ENCODE measurements around the gene SNED1. TPM values are rescaled to one million over a fixed set of nuclear protein-coding genes. Genes with fewer than 3 reads are reported as not detected.
"Not testable (repeated sequence)": the region's sequence is repeated elsewhere in the genome, so short reads cannot be mapped to it uniquely, and the experiment has no call there.

Gene SNED1
- total RNA-seq, 1 experiment from 2014 or later: 0.77 TPM

- DNase-seq (ENCODE audit: extremely low read depth, low read depth): no peak
Measured at GRCh38 chr2:241073166-241074064, 75.0 kb downstream of the SNED1 start.

GRCh38 chr2:241074065-241074818 is 75.8 kb downstream of the SNED1 start:
- DNase-seq (ENCODE audit: extremely low read depth, low read depth): no peak

GRCh38 chr2:241074901-241075540 is 76.6 kb downstream of the SNED1 start:
- no peak for DNase-seq (ENCODE audit: extremely low read depth, low read depth)

GRCh38 chr2:241080405-241081189 is 82.2 kb downstream of the SNED1 start:
- no peak for DNase-seq (ENCODE audit: extremely low read depth, low read depth)

DNA sequence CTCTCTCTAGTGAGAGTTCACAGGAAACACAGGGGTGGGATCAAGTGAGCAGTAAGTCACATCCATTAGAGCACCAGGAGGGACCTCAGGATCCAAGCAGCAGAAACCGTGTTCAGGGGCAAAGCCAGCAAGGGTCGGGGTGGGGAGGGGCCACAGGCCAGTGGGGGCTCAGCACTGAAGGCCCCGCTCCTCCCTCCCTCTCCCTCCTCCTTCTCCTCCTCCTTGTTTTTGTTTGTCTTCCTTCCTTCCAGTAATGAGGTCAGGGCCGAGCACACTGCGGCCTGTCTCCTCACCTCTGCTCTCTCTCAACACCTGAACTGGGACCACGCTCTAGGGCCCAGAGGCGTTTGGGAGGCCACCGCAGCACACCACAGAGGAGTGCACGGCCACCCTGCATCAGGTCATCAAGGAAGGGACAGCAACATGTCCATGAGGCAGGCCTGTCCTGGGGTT is 82.8 kb downstream of the SNED1 start:
- DNase-seq (ENCODE audit: extremely low read depth, low read depth): no peak

DNA sequence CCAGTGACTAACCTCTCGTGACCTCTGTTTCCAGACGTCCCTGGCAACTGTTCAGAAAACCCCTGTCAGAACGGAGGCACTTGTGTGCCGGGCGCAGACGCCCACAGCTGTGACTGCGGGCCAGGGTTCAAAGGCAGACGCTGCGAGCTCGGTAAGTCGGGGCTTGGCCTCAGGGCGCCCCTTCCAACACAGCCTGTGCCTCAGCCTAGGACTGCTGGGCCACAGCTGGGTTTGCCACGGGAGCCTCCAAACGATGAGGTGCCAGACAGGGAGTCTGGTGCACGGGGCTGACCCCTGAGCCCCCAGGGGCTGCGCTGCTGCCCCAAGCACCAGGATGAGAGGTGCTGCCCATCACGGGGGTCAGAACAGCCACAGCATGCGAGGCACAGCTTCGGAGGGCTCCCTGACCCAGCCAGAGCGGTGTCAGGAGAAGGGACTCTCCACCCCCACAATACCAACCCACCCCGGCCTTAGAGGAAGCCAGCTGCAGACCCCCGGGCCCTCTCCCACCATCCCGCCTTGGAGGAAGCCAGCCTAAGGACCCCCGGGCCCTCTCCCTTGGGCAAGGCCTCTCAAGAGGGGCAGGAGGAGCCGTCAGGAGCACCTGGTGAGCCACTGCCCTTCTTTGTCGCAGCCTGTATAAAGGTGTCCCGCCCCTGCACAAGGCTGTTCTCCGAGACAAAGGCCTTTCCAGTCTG is 83.4 kb downstream of the SNED1 start:
- DNase-seq (ENCODE audit: extremely low read depth, low read depth): no peak

GRCh38 chr2:241082341-241083090 is 84.1 kb downstream of the SNED1 start:
- no peak for DNase-seq (ENCODE audit: extremely low read depth, low read depth)

- DNase-seq (ENCODE audit: extremely low read depth, low read depth): no peak
Measured at GRCh38 chr2:241083091-241083415, 84.6 kb downstream of the SNED1 start.

GRCh38 chr2:241084856-241085444 is 86.5 kb downstream of the SNED1 start:
- DNase-seq (ENCODE audit: extremely low read depth, low read depth): no peak

GRCh38 chr2:241087420-241088268 is 89.2 kb downstream of the SNED1 start:
- no peak for DNase-seq (ENCODE audit: extremely low read depth, low read depth)

GRCh38 chr2:241088376-241088775 is 90.0 kb downstream of the SNED1 start:
- DNase-seq (ENCODE audit: extremely low read depth, low read depth): no peak

DNA sequence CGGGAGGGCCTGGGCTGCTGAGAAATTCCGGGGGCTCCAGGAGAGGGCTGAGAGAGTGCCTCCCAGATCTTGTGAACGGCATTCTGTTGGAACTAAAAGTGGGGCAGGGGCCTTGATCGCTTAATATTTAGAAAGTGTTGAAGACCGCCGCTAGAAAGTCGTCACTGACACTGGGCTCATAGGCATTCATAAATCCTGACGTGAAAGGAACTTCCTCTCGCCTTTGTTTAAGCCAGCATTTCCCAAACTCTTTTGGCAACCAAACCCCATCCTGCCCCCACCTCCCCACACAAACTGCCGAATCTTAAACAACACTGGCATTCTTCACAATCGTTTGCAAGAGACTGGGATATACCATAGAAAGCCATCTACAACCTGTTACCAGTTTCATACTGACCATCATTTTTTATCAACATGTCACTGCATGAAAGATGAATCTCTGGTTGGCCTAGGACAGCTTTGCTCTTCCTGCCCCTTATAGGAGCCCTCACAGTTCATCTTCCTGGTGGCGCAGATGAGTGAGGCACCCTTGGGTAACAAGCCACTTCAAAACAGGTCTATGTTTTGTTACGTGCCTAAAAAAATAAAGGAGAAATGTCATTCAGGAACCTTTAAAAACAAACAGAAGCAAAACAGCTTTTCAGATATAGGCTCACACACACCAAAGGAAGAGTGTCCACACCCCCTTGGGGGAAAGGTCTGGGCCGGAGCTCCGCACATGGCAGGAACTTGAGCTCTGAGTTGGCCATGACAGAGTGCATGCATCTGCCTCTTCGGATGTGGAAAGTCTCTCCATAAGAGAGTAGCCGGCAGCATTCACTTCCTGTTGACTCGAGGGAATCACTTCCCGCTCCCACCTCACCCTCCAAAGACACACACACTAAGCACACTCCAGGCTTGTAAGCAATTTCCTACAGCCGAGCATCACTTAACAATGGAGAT is 90.6 kb downstream of the SNED1 start:
- DNase-seq (ENCODE audit: extremely low read depth, low read depth): no peak

GRCh38 chr2:241091201-241091600 is 92.8 kb downstream of the SNED1 start:
- DNase-seq (ENCODE audit: extremely low read depth, low read depth): no peak

- no peak for DNase-seq (ENCODE audit: extremely low read depth, low read depth)
Measured at GRCh38 chr2:241091734-241092445, 93.5 kb downstream of the SNED1 start.

DNA sequence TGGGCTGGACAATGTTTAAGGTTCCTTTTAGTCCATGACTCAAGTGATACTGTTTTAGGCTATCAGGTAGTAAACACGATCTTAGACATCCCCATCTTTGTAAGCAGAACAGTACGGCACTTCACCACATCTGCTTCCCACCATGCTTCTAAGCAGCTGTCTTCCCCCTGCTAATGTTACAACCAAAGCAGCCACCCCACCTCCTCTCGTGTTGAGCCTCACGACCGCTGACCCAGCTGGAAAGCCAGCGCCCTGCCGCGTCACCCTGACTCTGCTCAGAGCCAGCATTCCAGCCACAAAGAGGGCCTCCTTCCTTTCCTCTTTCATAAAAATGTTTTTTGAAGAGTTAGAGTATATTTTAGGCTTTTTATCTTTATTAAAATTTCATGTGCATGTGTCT is 94.3 kb downstream of the SNED1 start:
- DNase-seq (ENCODE audit: extremely low read depth, low read depth): no peak

DNA sequence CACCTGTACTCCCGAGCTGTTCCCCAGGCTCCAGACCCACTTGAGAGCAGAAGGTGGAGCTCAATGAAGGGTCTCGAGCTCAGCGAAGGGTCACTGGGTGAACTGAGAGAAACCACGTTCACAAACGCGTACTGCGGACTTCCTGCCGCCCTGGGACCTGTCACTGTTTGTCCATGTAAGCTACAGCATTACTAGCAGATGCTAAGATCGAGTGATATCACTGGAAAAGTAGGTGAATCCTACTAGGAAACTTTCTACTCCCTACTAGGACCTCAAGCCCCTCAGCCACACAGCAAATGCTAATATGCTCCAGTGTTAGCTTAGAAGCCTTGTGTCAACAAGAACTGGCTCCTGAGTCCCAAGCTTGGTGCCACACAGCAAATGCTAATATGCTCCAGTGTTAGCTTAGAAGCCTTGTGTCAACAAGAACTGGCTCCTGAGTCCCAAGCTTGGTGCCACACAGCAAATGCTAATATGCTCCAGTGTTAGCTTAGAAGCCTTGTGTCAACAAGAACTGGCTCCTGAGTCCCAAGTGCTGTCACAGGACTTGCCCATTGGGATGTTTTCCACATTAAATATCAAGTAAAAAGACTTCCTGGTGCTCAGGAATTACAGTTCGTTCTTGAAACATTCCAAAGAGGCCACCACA is 94.8 kb downstream of the SNED1 start:
- DNase-seq (ENCODE audit: extremely low read depth, low read depth): not testable (repeated sequence)

All from NCI-H460 (cell line).